Activated T-helper 2 cell treated with anti-CD3 and anti-CD28 coated beads, Interferon-gamma antibody, Interleukin-2, Interleukin-4, amounts not matched to agents 10 μg/mL and 5 μg/mL and 100 μg/mL, durations not matched to agents 14 hours and 24 hours and 36 hours (primary cell): ENCODE measurements around the gene TMEM222. TPM values are rescaled to one million over a fixed set of nuclear protein-coding genes. Genes with fewer than 3 reads are reported as not detected.
"Not testable (repeated sequence)": the region's sequence is repeated elsewhere in the genome, so short reads cannot be mapped to it uniquely, and the experiment has no call there.

Experiments
- DNase-seq: peaks from one replicate; pipeline ENCODE4 v3.0.0; 2021; ENCODE audit warnings: low spot score
- H3K27ac Mint-ChIP-seq: one replicate; pipeline ENCODE4 v1.8.0; 2021; ENCODE audit warnings: mixed read lengths
- H3K27me3 Mint-ChIP-seq: one replicate; pipeline ENCODE4 v1.8.0; 2021; ENCODE audit warnings: low read depth, mixed read lengths
- H3K36me3 Mint-ChIP-seq: one replicate; pipeline ENCODE4 v1.8.0; 2021; ENCODE audit warnings: low read depth, mixed read lengths
- H3K4me1 Mint-ChIP-seq: one replicate; pipeline ENCODE4 v1.8.0; 2021; ENCODE audit warnings: low read depth, mixed read lengths
- H3K4me3 Mint-ChIP-seq: one replicate; pipeline ENCODE4 v1.8.0; 2021; ENCODE audit warnings: low read depth, mild to moderate bottlenecking, moderate library complexity, mixed read lengths
- H3K9me3 Mint-ChIP-seq: one replicate; pipeline ENCODE4 v1.8.0; 2021; ENCODE audit warnings: mixed read lengths
- intact Hi-C: fragments of 100-400 bp; cut with micrococcal nuclease; formaldehyde crosslinking; loops from one replicate; pipeline ENCODE4 v1.15.1; 2023
- total RNA-seq: library from RNA; stranded (reverse); gene quantifications from 2 replicates; pipeline ENCODE4 v1.2.3, GENCODE V29; 2022

Gene TMEM222
- total RNA-seq, 1 donor from 2014 or later, result 35.7 TPM

GRCh38 chr1:27383039-27383605, 61.2 kb downstream of the TMEM222 start, which contains the start of gene CD164L2:
TSS of gene CD164L2 (minus strand) at chr1:27383333. CDS start at chr1:27383239, 94 bp downstream.
- intact Hi-C loops, result no loop called here
- H3K36me3 Mint-ChIP-seq, result no peaks in the 10 kb centered on the region
- peaks cover 15% of the 10 kb centered on the region for H3K27me3 Mint-ChIP-seq

GRCh38 chr1:27383661-27384060, 61.7 kb downstream of the TMEM222 start:
- Mint-ChIP-seq H3K4me3 (no peak overlapping the region), H3K4me1 (peaks cover 4% of the 10 kb centered on the region), H3K36me3 (no peaks in the 10 kb centered on the region), H3K27me3 (peaks cover 17% of the 10 kb centered on the region), H3K27ac (no peak overlapping the region), H3K9me3 (no peaks in the 10 kb centered on the region)
- intact Hi-C loops, result no loop called here
- DNase-seq, result no peak

More at GRCh38 chr1:27383039-27383605, 61.2 kb downstream of the TMEM222 start, which contains the start of gene CD164L2:
- DNase-seq, result no peak
- Mint-ChIP-seq H3K9me3 (no peaks in the 10 kb centered on the region), H3K4me3 (no peak within 1 kb of the TSS), H3K4me1 (no peaks in the 10 kb centered on the region), H3K27ac (no peak within 1 kb of the TSS)

- H3K4me1 Mint-ChIP-seq, intact Hi-C loops, H3K4me3 Mint-ChIP-seq, DNase-seq, H3K36me3 Mint-ChIP-seq, H3K9me3 Mint-ChIP-seq, H3K27ac Mint-ChIP-seq: not testable (repeated sequence)
- peaks cover 18% of the 10 kb centered on the region for H3K27me3 Mint-ChIP-seq
Measured at GRCh38 chr1:27384797-27385196, 62.8 kb downstream of the TMEM222 start.

Other genes with a start within 250 kb of the TMEM222 start
- 23.7 and 27.2 TPM in 2 replicates for gene SLC9A1, start 167.0 kb upstream of the TMEM222 start, total RNA-seq
- 22.3 and 22.4 TPM in 2 replicates for gene WDTC1, start 87.5 kb upstream of the TMEM222 start, total RNA-seq
- gene SYTL1, start 19.9 kb downstream of the TMEM222 start, total RNA-seq, result 20.0 and 25.7 TPM in 2 replicates
- 15.8 and 22.0 TPM in 2 replicates for gene MAP3K6, start 44.8 kb downstream of the TMEM222 start, total RNA-seq
- not detected in 2 replicates for gene FCN3, start 52.7 kb downstream of the TMEM222 start, total RNA-seq
- gene CD164L2, start 61.2 kb downstream of the TMEM222 start, total RNA-seq, result not detected in 2 replicates
- gene GPR3, start 70.5 kb downstream of the TMEM222 start, total RNA-seq, result 3.7 and 3.9 TPM in 2 replicates
- 125 and 128 TPM in 2 replicates for gene WASF2, start 168.0 kb downstream of the TMEM222 start, total RNA-seq